Gastroesophageal sphincter (tissue), 4 donors: ENCODE data around the gene SARM1. TPM values are rescaled to one million over a fixed set of nuclear protein-coding genes. Genes with fewer than 3 reads are reported as not detected.

Experiments used
- ATAC-seq: fragments of 150-250 bp; one replicate; pipeline ENCODE4 v1.9.1; 2016; ENCODE audit warnings: mild to moderate bottlenecking, moderate library complexity
- H3K27ac ChIP-seq, 4 donors: fragments of 200-600 bp; sonication (generic) in 3 of 4; 1 replicate in 3 of 4; 2 replicates in 1 of 4; pipeline ENCODE4 v1.5.1; 2016 to 2019
- H3K27me3 ChIP-seq: fragments of 200-600 bp; sonication (generic); one replicate; pipeline ENCODE4 v1.5.1; 2019
- H3K36me3 ChIP-seq, 2 donors: fragments of 200-600 bp; sonication (generic); one replicate each; pipeline ENCODE4 v1.5.1; 2019; ENCODE audit warnings: control low read depth in 1 of 2
- H3K4me1 ChIP-seq, 3 donors: fragments of 200-600 bp; sonication (generic); 1 replicate in 2 of 3; 2 replicates in 1 of 3; pipeline ENCODE4 v1.5.1; 2016 to 2019; ENCODE audit warnings: control low read depth in 2 of 3
- H3K4me3 ChIP-seq, 2 donors: fragments of 200-600 bp; sonication (generic); one replicate each; pipeline ENCODE4 v1.5.1; 2019; ENCODE audit warnings: mild to moderate bottlenecking in 1 of 2, moderate library complexity in 1 of 2
- H3K9me3 ChIP-seq, 3 donors: fragments of 200-600 bp; sonication (generic); one replicate each; pipeline ENCODE4 v1.5.1; 2017 to 2019; ENCODE audit warnings: control low read depth in 2 of 3
- CTCF ChIP-seq, 4 experiments: fragments of 200-600 bp in 2 of 4; fragments of 450-650 bp in 2 of 4; sonication (generic) in 1 of 4; IDR thresholded peaks; one replicate each; pipeline ENCODE4 v1.5.1; 2017 to 2019; ENCODE audit warnings: antibody characterized with exemption in 4 of 4, mild to moderate bottlenecking in 2 of 4, moderate library complexity in 2 of 4
- EP300 ChIP-seq: sonication (generic); formaldehyde crosslinking; IDR thresholded peaks from one replicate; pipeline ENCODE4 v1.6.1; 2017; ENCODE audit warnings: antibody characterized with exemption, mild to moderate bottlenecking
- POLR2A ChIP-seq, 2 donors: fragments of 450-650 bp; IDR thresholded peaks; one replicate each; pipeline ENCODE4 v1.6.1; 2017; ENCODE audit warnings: antibody characterized with exemption in 2 of 2, mild to moderate bottlenecking in 2 of 2, moderate library complexity in 1 of 2
- POLR2AphosphoS5 ChIP-seq: sonication (generic); formaldehyde crosslinking; IDR thresholded peaks from one replicate; pipeline ENCODE4 v1.6.1; 2017; ENCODE audit warnings: antibody characterized with exemption
- WGBS, 2 donors: methylation state at CpG; one replicate each; pipeline ENCODE4 v1.1.5; 2018; ENCODE audit warnings: low coverage in 1 of 2; 5-methylcytosine and 5-hydroxymethylcytosine counted together
- total RNA-seq, 4 donors: library from RNA; depleted of rRNA; stranded (reverse); fragments of >200 nt; gene quantifications; one replicate each; pipeline ENCODE4 v1.1.0, GENCODE V29; 2016

The SARM1 gene
- total RNA-seq, 4 donors from 2014 or later = 9.0 to 26.2 (median 20.6) TPM

- Histone ChIP-seq H3K27me3 (no peaks in the 10 kb centered on the region), H3K4me3 (no peak overlapping the region), H3K4me1 (peaks cover 0 to 36% (median 13%) of the 10 kb centered on the region in 3 donors), H3K9me3 (no peaks in the 10 kb centered on the region), H3K27ac (peak overlapping the region in 3 of 4 donors; percentile 83 to 85 (median 84)), H3K36me3 (peaks cover 0 to 22% of the 10 kb centered on the region in 2 donors)
- no peak for TF ChIP-seq POLR2AphosphoS5
- no peak for TF ChIP-seq CTCF (IDR thresholded peaks at IDR 0.05)
- TF ChIP-seq EP300 = no peak
- TF ChIP-seq POLR2A (IDR thresholded peaks at IDR 0.05) = no peak
- ATAC-seq = no peak
- 68% methylated on average over 8 of the region's 10 CpGs; no CpG with 5 or more reads in 1 of the 2 donors for WGBS, 2 donors
These were observed 1.8 kb upstream of the SARM1 start for GRCh38 chr17:28369684-28370034.

- WGBS, 2 donors = 23 to 34% methylated on average over 2 to 4 of the region's 8 CpGs
- H3K9me3 ChIP-seq = no peaks in the 10 kb centered on the region
- H3K27me3 ChIP-seq = no peaks in the 10 kb centered on the region
- H3K27ac ChIP-seq = peak within 1 kb of the TSS; percentile 29 to 85 (median 84)
- TF ChIP-seq CTCF (IDR thresholded peaks at IDR 0.05) = no peak
- no peak for TF ChIP-seq POLR2A (IDR thresholded peaks at IDR 0.05)
- no peak for TF ChIP-seq POLR2AphosphoS5
- no peak for TF ChIP-seq EP300
- H3K4me1 ChIP-seq = peaks cover 0 to 36% (median 13%) of the 10 kb centered on the region in 3 donors
- peaks cover 0 to 16% of the 10 kb centered on the region in 2 donors for H3K36me3 ChIP-seq
- H3K4me3 ChIP-seq = peak within 1 kb of the TSS; percentile 41 to 72
- no peak for ATAC-seq
These were observed 1.3 kb upstream of the SARM1 start, which contains the start of gene VTN for GRCh38 chr17:28370035-28370743. Gene VTN (minus strand): TSS chr17:28370307. CDS start chr17:28370203, 104 bp downstream.

GRCh38 chr17:28370744-28371103, 770 bp upstream of the SARM1 start:
- ATAC-seq = no peak
- Histone ChIP-seq H3K4me3 (peak overlapping the region in 1 of 2 donors; percentile 72), H3K9me3 (no peaks in the 10 kb centered on the region), H3K4me1 (peaks cover 0 to 36% (median 13%) of the 10 kb centered on the region in 3 donors), H3K27me3 (no peaks in the 10 kb centered on the region), H3K27ac (peak overlapping the region; percentile 29 to 85 (median 84)), H3K36me3 (peaks cover 0 to 14% of the 10 kb centered on the region in 2 donors)
- 83% methylated on average over 1 of the region's 1 CpG; no CpG with 5 or more reads in 1 of the 2 donors for WGBS, 2 donors
- no peak for TF ChIP-seq POLR2AphosphoS5
- no peak for TF ChIP-seq CTCF (IDR thresholded peaks at IDR 0.05)

GRCh38 chr17:28372203-28372944, 880 bp downstream of the SARM1 start:
- Histone ChIP-seq H3K9me3 (no peaks in the 10 kb centered on the region), H3K4me1 (peaks cover 0 to 36% (median 13%) of the 10 kb centered on the region in 3 donors), H3K27ac (peak overlapping the region in 3 of 4 donors; percentile 83 to 85 (median 84)), H3K4me3 (peak overlapping the region; percentile 41 to 72), H3K27me3 (no peaks in the 10 kb centered on the region), H3K36me3 (peaks cover 0 to 9% of the 10 kb centered on the region in 2 donors)
- TF ChIP-seq POLR2AphosphoS5 (no peak), CTCF (IDR thresholded peaks at IDR 0.05) (peak in 1 of 4 experiments; percentile 8)
- 22 to 38% methylated on average over 1 to 12 of the region's 53 CpGs for WGBS, 2 donors
- ATAC-seq = peak; percentile 10
